PC-3 (cell line): ENCODE data around the gene STOX2. TPM values are rescaled to one million over a fixed set of nuclear protein-coding genes. Genes with fewer than 3 reads are reported as not detected.

ENCODE experiments used
- ATAC-seq: fragments of 200-7000 bp; cut with Tn5 transposase; 2 replicates; pipeline ENCODE4 v1.9.1; 2020; ENCODE audit warnings: mild to moderate bottlenecking, moderate library complexity
- BruUV-seq: library from RNA; stranded (reverse); fragments of 400-500 nt; replicated peaks from 2 replicates; lab custom pipeline; 2021; lab: Mats Ljungman, UMichigan
- CTCF ChIA-PET: fragments of 300-600 bp; sonication (Branson Sonifier 250); formaldehyde crosslinking; loops from one replicate; lab custom pipeline; 2022; ENCODE audit warnings: antibody characterized with exemption; lab: Charles Lee
- POLR2A ChIA-PET: fragments of 300-600 bp; sonication (Branson Sonifier 250); formaldehyde crosslinking; loops from one replicate; lab custom pipeline; 2022; ENCODE audit warnings: antibody characterized with exemption; ENCODE audit not compliant: unreplicated experiment; lab: Charles Lee
- DNase-seq: peaks from one replicate; pipeline ENCODE4 v3.0.0-alpha.2; 2015
- H2AFZ ChIP-seq: fragments of 300-600 bp; sonication (generic); 2 replicates; pipeline ENCODE4 v1.6.0; 2016; ENCODE audit warnings: antibody characterized with exemption, low read length
- H3F3A ChIP-seq: fragments of 300-600 bp; sonication (generic); one replicate; pipeline ENCODE4 v1.6.0; 2017; ENCODE audit warnings: antibody characterized with exemption, low read length, control low read depth, mild to moderate bottlenecking; ENCODE audit not compliant: unreplicated experiment
- H3K27ac ChIP-seq: fragments of 300-600 bp; sonication (generic); 2 replicates; pipeline ENCODE4 v1.5.1; 2016; ENCODE audit warnings: mild to moderate bottlenecking, low read length
- H3K27me3 ChIP-seq: fragments of 300-600 bp; sonication (generic); 2 replicates; pipeline ENCODE4 v1.6.1; 2016; ENCODE audit warnings: low read length, mixed read lengths
- H3K36me3 ChIP-seq: fragments of 300-600 bp; sonication (generic); 2 replicates; pipeline ENCODE4 v1.6.1; 2016; ENCODE audit warnings: low read depth, mixed run types, low read length, mixed read lengths
- H3K4me1 ChIP-seq: fragments of 300-600 bp; sonication (generic); 2 replicates; pipeline ENCODE4 v1.5.1; 2016; ENCODE audit warnings: low read length; ENCODE audit not compliant: insufficient read depth
- H3K4me2 ChIP-seq: fragments of 300-600 bp; sonication (generic); 2 replicates; pipeline ENCODE4 v1.6.0; 2016; ENCODE audit warnings: low read length
- H3K4me3 ChIP-seq: fragments of 300-600 bp; sonication (generic); 2 replicates; pipeline ENCODE4 v1.5.1; 2016; ENCODE audit warnings: mild to moderate bottlenecking, low read length, mixed read lengths
- H3K79me2 ChIP-seq: fragments of 300-600 bp; sonication (generic); 2 replicates; pipeline ENCODE4 v1.6.1; 2017; ENCODE audit warnings: low read length, mixed read lengths
- H3K9ac ChIP-seq: fragments of 300-600 bp; sonication (generic); 2 replicates; pipeline ENCODE4 v1.6.0; 2016; ENCODE audit warnings: mild to moderate bottlenecking, low read length
- H3K9me2 ChIP-seq: fragments of 300-600 bp; sonication (generic); replicated peaks from 2 replicates; pipeline ENCODE4 v1.6.1; 2016; ENCODE audit warnings: mixed run types, low read length, mixed read lengths
- H3K9me3 ChIP-seq: fragments of 300-600 bp; sonication (generic); 2 replicates; pipeline ENCODE4 v1.6.1; 2016; ENCODE audit warnings: low read length, mixed read lengths
- H4K20me1 ChIP-seq: fragments of 300-600 bp; sonication (generic); 2 replicates; pipeline ENCODE4 v1.6.1; 2016; ENCODE audit warnings: low read length, mixed read lengths
- EZH2 ChIP-seq: fragments of 300-600 bp; sonication (generic); IDR thresholded peaks from one replicate; pipeline ENCODE4 v1.6.1; 2017; ENCODE audit warnings: antibody characterized with exemption, mild to moderate bottlenecking, low read length; ENCODE audit not compliant: unreplicated experiment
- EZH2phosphoT487 ChIP-seq: fragments of 300-600 bp; sonication (generic); IDR thresholded peaks from 2 replicates; pipeline ENCODE4 v1.6.1; 2018; ENCODE audit warnings: mild to moderate bottlenecking, antibody characterized with exemption, low read length, borderline replicate concordance
- intact Hi-C: fragments of 100-400 bp; cut with micrococcal nuclease; formaldehyde crosslinking; loops from 2 replicates; pipeline ENCODE4 v1.9.0; 2023
- total RNA-seq: library from RNA; depleted of rRNA; stranded (reverse); fragments of >200 nt; gene quantifications from 2 replicates; pipeline ENCODE4 v1.2.3, GENCODE V29; 2014
- TF ChIP-seq, protein P1 (sequence below): fragments of 300-600 bp; sonication (generic); conservative IDR thresholded peaks from 2 replicates; pipeline ENCODE4 v1.5.1; 2017; ENCODE audit warnings: antibody characterized with exemption, low read depth, mild to moderate bottlenecking, low read length

STOX2 gene
- total RNA-seq, 1 experiment from 2014 or later, result 3.6 TPM

DNA sequence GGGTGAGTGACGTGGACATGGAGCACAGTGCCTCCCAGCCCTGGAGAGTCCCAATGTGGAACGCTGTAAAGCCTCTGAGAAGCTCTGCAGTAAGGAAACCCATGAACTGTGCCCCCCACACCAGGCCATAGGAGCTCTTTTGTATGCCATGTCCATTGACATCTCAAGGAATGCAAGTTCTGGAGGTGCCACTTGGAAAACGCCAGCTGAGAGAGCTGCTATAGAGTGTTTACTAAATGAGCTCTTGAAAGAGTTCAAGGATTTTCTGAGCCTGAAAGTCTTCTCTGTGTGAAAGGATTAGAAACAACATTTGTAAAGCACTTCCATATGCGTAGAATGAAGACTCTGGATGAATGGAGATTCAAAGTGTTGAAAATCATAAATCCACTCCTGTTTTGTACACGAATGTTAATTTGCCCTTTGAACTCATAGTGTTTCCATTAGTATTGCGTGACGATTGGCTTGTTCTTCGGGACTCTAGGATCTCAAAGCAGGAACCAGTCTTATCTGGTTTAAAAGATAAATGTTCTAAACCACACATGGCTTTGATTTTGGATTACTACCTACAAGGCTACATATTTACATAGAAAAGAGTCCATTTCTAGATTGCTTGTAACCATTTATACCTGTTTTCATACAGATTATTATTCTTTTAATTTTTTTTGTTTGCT lies 41.8 kb upstream of the STOX2 start:
- Histone ChIP-seq H3K4me2 (no peak overlapping the region), H3K9me3 (no peaks in the 10 kb centered on the region), H3K36me3 (no peaks in the 10 kb centered on the region), H2AFZ (no peak overlapping the region), H3K4me1 (no peaks in the 10 kb centered on the region), H3K9me2 (no peaks in the 10 kb centered on the region), H3F3A (no peaks in the 10 kb centered on the region), H3K9ac (no peak overlapping the region), H3K4me3 (no peak overlapping the region), H3K27ac (no peak overlapping the region), H3K79me2 (no peaks in the 10 kb centered on the region), H4K20me1 (no peaks in the 10 kb centered on the region), H3K27me3 (peaks cover 68% of the 10 kb centered on the region)
- ChIA-PET POLR2A (no interaction called here), CTCF (no interaction called here)
- intact Hi-C loops, result no loop called here
- ATAC-seq (no peak), DNase-seq (no peak)
- TF ChIP-seq EZH2phosphoT487 (no peak), EZH2 (no peak)
- TF ChIP-seq, protein P1, sequence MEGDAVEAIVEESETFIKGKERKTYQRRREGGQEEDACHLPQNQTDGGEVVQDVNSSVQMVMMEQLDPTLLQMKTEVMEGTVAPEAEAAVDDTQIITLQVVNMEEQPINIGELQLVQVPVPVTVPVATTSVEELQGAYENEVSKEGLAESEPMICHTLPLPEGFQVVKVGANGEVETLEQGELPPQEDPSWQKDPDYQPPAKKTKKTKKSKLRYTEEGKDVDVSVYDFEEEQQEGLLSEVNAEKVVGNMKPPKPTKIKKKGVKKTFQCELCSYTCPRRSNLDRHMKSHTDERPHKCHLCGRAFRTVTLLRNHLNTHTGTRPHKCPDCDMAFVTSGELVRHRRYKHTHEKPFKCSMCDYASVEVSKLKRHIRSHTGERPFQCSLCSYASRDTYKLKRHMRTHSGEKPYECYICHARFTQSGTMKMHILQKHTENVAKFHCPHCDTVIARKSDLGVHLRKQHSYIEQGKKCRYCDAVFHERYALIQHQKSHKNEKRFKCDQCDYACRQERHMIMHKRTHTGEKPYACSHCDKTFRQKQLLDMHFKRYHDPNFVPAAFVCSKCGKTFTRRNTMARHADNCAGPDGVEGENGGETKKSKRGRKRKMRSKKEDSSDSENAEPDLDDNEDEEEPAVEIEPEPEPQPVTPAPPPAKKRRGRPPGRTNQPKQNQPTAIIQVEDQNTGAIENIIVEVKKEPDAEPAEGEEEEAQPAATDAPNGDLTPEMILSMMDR, result no peak
- no TSS peak for BruUV-seq

DNA sequence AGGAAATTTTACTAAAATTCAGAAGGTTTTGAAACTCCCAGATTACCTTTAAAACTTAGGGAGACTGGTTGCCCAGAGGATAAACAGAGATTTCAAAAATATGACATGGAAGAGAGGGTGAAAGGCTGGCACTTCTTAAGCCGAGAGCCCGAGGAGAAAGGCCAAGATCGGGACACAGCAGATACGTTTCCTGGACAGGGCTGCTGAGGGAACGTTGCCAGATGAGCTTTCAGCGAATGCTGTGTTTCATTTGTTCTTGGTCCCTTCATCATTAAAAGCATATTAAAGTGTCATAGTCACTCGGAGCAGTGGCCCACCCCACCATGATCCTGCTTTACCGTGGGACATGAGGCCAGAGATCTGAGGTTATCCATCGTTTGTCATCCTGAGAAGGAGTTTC lies 37.9 kb upstream of the STOX2 start:
- DNase-seq (no peak), ATAC-seq (no peak)
- Histone ChIP-seq H3F3A (no peaks in the 10 kb centered on the region), H3K9me3 (no peaks in the 10 kb centered on the region), H3K36me3 (no peaks in the 10 kb centered on the region), H3K27ac (no peak overlapping the region), H3K27me3 (peaks cover 79% of the 10 kb centered on the region), H3K9me2 (no peaks in the 10 kb centered on the region), H3K9ac (no peak overlapping the region), H4K20me1 (no peaks in the 10 kb centered on the region), H3K4me2 (no peak overlapping the region), H2AFZ (no peak overlapping the region), H3K79me2 (no peaks in the 10 kb centered on the region), H3K4me3 (no peak overlapping the region), H3K4me1 (no peaks in the 10 kb centered on the region)
- no TSS peak for BruUV-seq
- CTCF ChIA-PET, result no interaction called here
- TF ChIP-seq, protein P1, result no peak
- no peak for TF ChIP-seq EZH2phosphoT487
- no peak for TF ChIP-seq EZH2
- POLR2A ChIA-PET, result no interaction called here
- intact Hi-C loops, result no loop called here

DNA sequence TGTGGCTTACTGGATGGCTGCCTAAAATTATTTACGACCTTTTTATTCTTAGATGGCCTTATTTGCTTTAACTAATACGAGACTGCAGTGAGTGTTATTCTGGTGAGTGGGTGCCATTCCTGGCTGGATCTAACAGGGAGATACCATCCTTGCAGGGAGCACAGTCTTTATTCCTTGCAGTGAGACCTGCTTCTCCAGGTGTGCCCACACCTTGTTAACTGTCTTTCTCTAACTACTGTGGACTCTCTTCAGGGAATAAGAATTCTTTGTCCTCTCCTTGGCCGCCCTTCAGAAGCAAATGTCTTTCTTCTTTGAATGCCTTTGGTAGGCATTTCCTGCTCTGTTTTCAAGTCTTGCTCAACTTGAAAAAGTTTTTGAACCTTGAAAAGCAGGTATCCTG lies 34.1 kb upstream of the STOX2 start:
- POLR2A ChIA-PET, result no interaction called here
- TF ChIP-seq, protein P1, result no peak
- TF ChIP-seq EZH2phosphoT487 (no peak), EZH2 (no peak)
- ATAC-seq, result no peak

More for the DNA sequence above, 34.1 kb upstream of the STOX2 start:
- intact Hi-C loops, result no loop called here
- Histone ChIP-seq H4K20me1 (no peaks in the 10 kb centered on the region), H3K79me2 (no peaks in the 10 kb centered on the region), H3F3A (no peaks in the 10 kb centered on the region), H2AFZ (no peak overlapping the region), H3K4me1 (no peaks in the 10 kb centered on the region), H3K4me3 (no peak overlapping the region), H3K4me2 (no peak overlapping the region), H3K27ac (no peak overlapping the region), H3K27me3 (peaks cover 58% of the 10 kb centered on the region), H3K9me3 (no peaks in the 10 kb centered on the region), H3K9me2 (no peaks in the 10 kb centered on the region), H3K36me3 (no peaks in the 10 kb centered on the region), H3K9ac (no peak overlapping the region)
- no peak for DNase-seq
- no TSS peak for BruUV-seq
- CTCF ChIA-PET, result no interaction called here
